GM19395 (cell line): ENCODE data around the gene ZNF70.
"Not testable (repeated sequence)": the region's sequence is repeated elsewhere in the genome, so short reads cannot be mapped to it uniquely, and the experiment has no call there.

ENCODE experiments used
- ATAC-seq: cut with Tn5 transposase; IDR thresholded peaks from one replicate; pipeline ENCODE4 v1.9.1; 2021; ENCODE audit warnings: mild to moderate bottlenecking, moderate library complexity; ENCODE audit not compliant: unreplicated experiment

The ZNF70 gene

GRCh38 chr22:23760056-23760455 lies 9.1 kb upstream of the ZNF70 start:
- no peak for ATAC-seq

GRCh38 chr22:23759566-23759965 lies 8.7 kb upstream of the ZNF70 start:
- ATAC-seq: no peak

GRCh38 chr22:23756891-23757290 lies 6.0 kb upstream of the ZNF70 start:
- no peak for ATAC-seq

- ATAC-seq: no peak
These were observed 4.8 kb upstream of the ZNF70 start for GRCh38 chr22:23755711-23756110.

GRCh38 chr22:23754980-23755636 lies 4.2 kb upstream of the ZNF70 start:
- ATAC-seq: no peak

- ATAC-seq: no peak
These were observed 3.5 kb upstream of the ZNF70 start, which contains the start of gene VPREB3 for GRCh38 chr22:23754220-23754919. Gene VPREB3 (minus strand): TSS chr22:23754425. CDS start chr22:23754363, 62 bp downstream.

GRCh38 chr22:23753385-23753784 lies 2.5 kb upstream of the ZNF70 start:
- no peak for ATAC-seq

- no peak for ATAC-seq
These were observed 1.8 kb upstream of the ZNF70 start for GRCh38 chr22:23752750-23753149.

- ATAC-seq: no peak
These were observed 1.3 kb upstream of the ZNF70 start for GRCh38 chr22:23752090-23752691.

- ATAC-seq: no peak
These were observed 607 bp upstream of the ZNF70 start for GRCh38 chr22:23751441-23751996.

GRCh38 chr22:23750367-23750713 lies 572 bp downstream of the ZNF70 start:
- no peak for ATAC-seq

GRCh38 chr22:23749841-23750301 lies 1.0 kb downstream of the ZNF70 start:
- no peak for ATAC-seq

- ATAC-seq: no peak
These were observed 5.1 kb downstream of the ZNF70 start for GRCh38 chr22:23745791-23746190.

- ATAC-seq: no peak
These were observed 6.4 kb downstream of the ZNF70 start for GRCh38 chr22:23744485-23744884.

GRCh38 chr22:23744001-23744400 lies 6.9 kb downstream of the ZNF70 start:
- no peak for ATAC-seq

GRCh38 chr22:23743303-23743705 lies 7.6 kb downstream of the ZNF70 start:
- ATAC-seq: no peak

- ATAC-seq: no peak
These were observed 8.2 kb downstream of the ZNF70 start for GRCh38 chr22:23742505-23743264.

- ATAC-seq: no peak
These were observed 13.2 kb downstream of the ZNF70 start for GRCh38 chr22:23737696-23738095.

- not testable (repeated sequence) for ATAC-seq
These were observed 22.8 kb downstream of the ZNF70 start for GRCh38 chr22:23728108-23728507.

- ATAC-seq: no peak
These were observed 28.2 kb downstream of the ZNF70 start for GRCh38 chr22:23722724-23723123.

- no peak for ATAC-seq
These were observed 28.8 kb downstream of the ZNF70 start for GRCh38 chr22:23722160-23722559.
